Fibroblast of the aortic adventitia (primary cell): Measurements from ENCODE around the gene TPCN1. TPM values are rescaled to one million over a fixed set of nuclear protein-coding genes. Genes with fewer than 3 reads are reported as not detected.
"Not testable (repeated sequence)": the region's sequence is repeated elsewhere in the genome, so short reads cannot be mapped to it uniquely, and the experiment has no call there.

Experiments
- DNase-seq: peaks from one replicate; pipeline ENCODE4 v3.0.0-alpha.2; 2010; ENCODE audit warnings: low read depth
- H3K4me3 ChIP-seq: 2 replicates; pipeline ENCODE4 v1.5.1; 2011; ENCODE audit warnings: low read depth, mild to moderate bottlenecking, control low read depth, low read length, moderate library complexity
- total RNA-seq: library from RNA; depleted of rRNA; stranded (reverse); fragments of >200 nt; gene quantifications from 2 replicates; pipeline ENCODE4 v1.2.3, GENCODE V29; 2012; ENCODE audit warnings: low replicate concordance
- TF ChIP-seq, protein P1 (sequence below): IDR thresholded peaks from 2 replicates; pipeline ENCODE4 v1.5.1; 2011; ENCODE audit warnings: mild to moderate bottlenecking, low read length, control low read depth, inconsistent platforms; ENCODE audit not compliant: insufficient read depth

TPCN1 gene
- total RNA-seq, 1 donor, result 20.4 TPM

DNA sequence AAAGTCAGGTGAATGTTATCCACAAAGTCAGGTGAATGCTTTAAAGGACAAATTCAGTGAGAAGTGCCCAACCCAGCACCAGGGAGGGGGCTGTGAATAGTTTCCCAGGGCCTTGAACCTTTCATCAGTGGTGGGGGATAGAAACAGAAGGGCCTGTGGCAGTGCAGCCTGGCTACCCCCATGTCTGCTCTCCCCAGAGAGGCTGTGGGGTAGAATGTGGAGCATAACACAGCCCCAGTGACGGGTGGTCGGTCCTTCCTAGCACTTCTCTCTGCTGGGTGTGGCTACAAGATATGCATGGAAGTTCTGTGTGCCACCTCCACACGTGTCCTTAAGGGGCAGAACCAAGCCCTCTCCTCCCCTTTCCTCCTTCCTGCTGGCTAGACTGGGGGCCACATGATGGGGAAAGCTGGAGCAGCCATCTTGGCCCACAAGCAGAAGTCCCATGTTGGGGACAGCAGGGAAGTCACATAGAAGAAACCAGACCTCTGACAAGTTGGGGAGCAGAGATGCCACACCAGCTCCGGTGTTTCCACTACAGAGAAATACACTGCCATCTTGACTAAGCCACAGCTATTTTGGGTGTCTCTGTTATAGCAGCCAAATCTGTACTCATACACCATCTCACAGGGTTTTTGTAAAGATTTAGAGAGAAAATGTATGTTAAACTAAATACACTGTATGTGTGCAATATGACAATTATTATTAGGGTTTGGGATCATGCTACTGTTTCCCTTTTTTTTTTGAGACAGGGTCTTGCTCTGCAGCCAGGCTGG lies 18.8 kb upstream of the TPCN1 start:
- no peak overlapping the region for H3K4me3 ChIP-seq
- no peak for DNase-seq
- TF ChIP-seq, protein P1, sequence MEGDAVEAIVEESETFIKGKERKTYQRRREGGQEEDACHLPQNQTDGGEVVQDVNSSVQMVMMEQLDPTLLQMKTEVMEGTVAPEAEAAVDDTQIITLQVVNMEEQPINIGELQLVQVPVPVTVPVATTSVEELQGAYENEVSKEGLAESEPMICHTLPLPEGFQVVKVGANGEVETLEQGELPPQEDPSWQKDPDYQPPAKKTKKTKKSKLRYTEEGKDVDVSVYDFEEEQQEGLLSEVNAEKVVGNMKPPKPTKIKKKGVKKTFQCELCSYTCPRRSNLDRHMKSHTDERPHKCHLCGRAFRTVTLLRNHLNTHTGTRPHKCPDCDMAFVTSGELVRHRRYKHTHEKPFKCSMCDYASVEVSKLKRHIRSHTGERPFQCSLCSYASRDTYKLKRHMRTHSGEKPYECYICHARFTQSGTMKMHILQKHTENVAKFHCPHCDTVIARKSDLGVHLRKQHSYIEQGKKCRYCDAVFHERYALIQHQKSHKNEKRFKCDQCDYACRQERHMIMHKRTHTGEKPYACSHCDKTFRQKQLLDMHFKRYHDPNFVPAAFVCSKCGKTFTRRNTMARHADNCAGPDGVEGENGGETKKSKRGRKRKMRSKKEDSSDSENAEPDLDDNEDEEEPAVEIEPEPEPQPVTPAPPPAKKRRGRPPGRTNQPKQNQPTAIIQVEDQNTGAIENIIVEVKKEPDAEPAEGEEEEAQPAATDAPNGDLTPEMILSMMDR, result no peak

DNA sequence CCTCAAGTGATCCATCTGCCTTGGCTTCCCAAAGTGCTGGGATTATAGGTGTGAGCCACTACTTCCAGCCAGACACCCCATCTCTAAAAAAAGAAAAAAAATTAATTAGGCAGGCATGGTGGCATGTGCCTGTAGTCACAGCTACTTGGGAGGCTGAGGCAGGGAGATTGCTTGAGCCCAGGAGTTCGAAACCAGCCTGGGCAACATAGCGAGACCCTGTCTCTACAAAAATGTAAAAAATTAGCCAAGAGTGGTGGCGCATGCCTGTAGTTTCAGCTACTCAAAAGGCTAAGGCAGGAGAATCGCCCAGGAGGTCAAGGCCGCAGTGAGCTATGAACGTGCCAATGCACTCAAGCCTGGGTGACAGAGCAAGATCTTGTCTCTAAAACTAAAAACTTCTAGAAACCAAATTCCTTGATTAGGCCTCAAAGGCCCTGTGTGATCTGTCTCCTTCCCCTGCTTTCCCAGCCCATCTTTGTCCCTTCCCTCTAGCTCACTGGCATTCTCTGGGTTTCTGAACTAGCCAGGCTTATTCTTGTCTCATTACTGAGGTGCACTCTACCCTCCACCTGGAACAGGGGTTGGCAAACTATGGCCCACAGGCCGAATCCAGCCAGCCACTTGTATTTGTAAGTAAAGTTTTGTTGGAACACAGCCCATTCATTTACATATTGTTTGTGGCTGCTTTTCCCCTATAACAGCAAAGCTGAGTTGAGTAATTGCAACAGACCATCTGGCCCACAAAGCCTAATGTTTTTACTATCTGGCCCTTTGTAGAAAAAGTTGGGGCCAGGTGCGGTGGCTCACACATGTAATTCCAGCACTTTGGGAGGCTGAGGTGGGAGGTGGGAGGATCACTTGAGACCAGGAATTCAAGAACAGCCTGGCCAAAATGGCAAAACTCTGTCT lies 17.2 kb upstream of the TPCN1 start:
- no peak overlapping the region for H3K4me3 ChIP-seq
- no peak for DNase-seq
- TF ChIP-seq, protein P1, result no peak

DNA sequence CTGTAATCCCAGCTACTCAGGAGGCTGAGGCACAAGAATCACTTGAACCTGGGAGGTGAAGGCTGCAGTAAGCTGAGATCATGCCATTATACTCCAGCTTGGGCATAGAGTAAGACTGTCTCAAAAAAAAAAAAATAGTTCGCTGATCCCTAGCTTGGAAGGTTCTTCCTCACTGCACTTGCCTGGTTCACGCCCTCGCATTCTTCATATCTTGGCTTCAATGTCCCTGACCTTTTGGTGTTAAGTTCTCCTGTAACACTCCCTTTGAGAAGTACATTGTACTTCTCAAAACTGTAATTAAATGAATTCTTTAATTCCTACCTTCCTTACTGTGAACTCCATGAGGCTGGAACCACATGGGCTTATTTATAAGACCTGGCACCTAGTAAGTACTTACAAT lies 16.5 kb upstream of the TPCN1 start:
- no peak for DNase-seq
- H3K4me3 ChIP-seq, result no peak overlapping the region
- TF ChIP-seq, protein P1, result no peak

DNA sequence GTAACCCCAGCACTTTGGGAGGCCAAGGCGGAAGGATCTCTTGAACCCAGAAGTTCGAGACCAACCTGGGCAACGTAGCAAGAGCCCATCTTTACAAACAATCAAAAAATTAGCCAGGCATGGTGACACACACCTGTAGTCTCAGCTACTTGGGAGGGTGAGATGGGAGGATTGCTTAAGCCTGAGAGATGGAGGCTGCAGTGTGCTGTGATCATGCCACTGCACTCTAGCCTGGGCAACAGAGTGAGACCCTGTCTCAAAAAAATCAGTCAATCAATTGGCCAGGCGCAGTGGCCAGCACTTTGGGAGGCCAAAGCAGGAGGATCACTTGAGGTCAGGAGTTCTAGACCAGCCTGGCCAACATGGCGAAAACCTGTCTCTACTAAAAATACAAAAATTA lies 14.5 kb upstream of the TPCN1 start:
- not testable (repeated sequence) for H3K4me3 ChIP-seq, DNase-seq

DNA sequence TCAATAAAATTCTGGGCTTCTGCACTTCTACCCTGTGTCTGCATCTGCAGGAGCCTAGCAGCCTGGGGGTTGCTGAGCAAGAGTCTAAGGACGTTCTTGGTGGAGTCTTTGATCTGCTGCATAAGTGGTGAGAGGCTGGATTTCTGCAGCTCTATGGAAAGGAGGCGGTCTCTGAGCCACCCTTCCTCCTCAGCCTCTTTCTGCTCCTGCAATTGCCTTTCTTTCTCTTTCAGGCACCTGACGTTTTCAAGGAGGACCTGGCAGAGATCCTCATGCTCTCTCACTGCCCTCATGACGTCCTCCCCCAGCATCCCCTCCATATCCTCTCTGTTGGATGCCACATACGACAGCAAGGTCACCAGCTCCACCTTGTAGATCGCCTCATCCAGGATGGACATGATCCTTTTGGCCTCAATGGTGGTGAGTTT lies 13.6 kb upstream of the TPCN1 start:
- DNase-seq, result no peak
- TF ChIP-seq, protein P1, result no peak
- no peak overlapping the region for H3K4me3 ChIP-seq

DNA sequence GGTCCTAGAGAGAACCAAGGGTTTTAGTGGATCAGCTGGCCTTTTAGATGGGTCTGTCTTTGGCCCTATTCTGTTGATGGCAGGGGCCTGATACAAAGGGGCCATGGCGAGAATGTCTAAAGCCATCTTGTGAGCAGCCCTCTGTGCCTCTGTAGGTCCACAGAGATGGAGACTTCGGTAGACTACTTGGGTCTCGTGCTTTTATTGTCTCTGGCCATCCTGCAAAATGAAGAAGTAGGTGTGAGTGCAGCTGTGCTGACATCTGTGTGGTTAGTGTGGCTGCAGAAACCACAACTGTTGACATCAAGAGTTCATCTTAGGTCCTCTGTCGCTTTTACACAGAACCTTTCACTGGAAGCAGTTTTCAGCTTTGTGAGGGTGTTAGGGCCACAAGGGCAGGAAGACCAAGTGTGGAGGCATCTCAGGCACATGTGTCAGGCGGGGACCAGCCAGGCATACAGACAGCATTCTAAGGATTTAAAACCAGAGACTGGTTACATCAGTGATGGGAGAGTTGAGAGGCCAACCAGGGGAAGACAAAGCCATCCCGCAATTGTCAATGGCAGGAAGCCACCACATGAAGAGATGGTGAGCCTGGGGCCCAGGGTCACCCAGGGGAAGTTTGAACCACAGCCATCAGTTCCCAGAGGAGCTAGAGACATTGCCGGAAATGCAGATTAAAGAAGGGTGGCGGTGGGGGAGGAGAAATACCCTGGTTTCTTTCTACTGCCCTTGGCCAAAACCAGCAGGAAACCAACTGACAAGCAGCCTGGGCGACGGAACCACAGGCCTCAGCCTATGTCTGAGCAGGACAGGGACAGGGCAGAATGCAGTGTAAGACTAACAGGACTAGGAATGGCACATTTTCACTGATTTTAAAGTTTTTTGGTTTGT lies 13.0 kb upstream of the TPCN1 start:
- TF ChIP-seq, protein P1, result no peak
- DNase-seq, result no peak
- H3K4me3 ChIP-seq, result no peak overlapping the region

DNA sequence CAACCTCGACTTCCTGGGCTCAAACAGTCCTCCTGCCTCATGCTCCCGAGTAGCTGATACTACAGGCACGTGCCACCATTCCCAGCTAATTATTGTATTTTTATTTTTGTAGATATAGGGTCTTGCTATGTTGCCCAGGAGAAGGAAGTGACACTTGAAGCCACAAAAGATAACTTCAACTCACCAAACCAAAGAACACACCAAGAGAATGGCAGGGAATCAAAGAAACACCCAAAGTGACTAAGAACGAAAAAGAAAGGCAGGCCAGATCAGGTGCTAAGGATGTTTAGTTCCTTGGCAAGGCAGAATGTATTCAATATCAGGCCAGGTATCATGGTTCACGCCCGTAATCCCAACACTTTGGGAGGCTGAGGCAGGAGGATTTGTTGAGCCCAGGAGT lies 10.1 kb upstream of the TPCN1 start:
- no peak overlapping the region for H3K4me3 ChIP-seq
- DNase-seq, result no peak
- TF ChIP-seq, protein P1, result no peak
